Stimulated activated CD4-positive, alpha-beta T cell treated with anti-CD3 and anti-CD28 coated beads, Interleukin-4, amount 100 ng/mL, for 24 hours (primary cell): ENCODE measurements around the gene TUBD1.

Source experiments
- DNase-seq: peaks from one replicate; pipeline ENCODE4 v3.0.0-alpha.2; 2020

The TUBD1 gene

DNA sequence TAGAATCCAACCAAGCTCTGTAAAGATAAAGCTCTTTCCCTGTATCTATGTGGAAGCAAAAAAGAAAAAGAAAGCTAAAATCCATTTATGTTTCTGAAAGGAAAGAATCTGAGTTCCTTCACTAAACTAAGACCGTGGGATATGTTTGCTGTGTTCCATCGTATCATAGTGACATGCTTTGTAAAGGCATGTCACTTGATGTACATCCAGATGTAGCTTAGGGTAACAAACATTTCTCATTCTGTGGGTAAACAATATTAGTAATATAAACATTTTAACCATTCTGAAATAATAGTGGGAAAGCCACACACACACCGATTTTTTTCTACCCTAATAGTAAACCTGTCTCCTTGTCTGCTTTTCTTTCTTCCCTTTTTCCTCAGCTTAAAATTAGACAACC is 78.1 kb downstream of the TUBD1 start:
- no peak for DNase-seq

DNA sequence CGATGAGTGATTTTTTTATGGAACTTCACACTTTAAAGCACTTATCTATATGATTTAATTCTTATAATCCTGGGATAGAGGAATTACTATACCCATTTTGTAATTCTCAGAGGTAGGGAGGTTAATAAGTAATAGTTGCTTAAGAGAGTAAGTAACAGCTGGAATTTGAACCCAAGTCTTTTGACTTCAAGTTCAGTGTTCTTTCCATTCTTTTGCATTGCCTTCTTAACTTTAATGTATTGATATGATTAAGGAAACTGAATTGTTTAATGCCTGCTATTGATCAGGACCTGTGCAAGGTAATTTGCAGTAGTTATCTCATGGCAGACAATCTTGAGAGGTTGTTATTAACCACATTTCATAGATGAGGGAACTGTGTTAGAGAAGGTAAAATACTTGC is 78.5 kb downstream of the TUBD1 start:
- DNase-seq, result no peak

DNA sequence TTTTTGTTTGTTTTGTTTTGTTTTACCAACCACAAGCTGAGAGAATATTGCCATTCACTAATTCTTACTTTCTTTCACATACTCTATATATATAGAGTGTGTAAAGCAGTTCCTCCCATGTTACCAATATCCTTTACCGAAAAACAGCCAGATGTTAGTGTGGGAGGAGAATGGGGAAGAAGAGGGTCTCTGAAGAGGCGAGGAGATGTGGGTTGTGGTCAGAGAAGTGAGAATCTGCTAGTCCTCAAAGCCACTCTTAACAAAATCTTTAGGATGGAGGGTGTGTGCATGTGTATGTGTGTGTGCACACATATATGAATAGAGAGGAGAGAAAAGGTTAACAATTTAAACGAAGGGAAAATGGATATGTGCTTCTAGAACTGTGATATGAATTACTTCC is 80.6 kb downstream of the TUBD1 start:
- DNase-seq, result no peak

GRCh38 chr17:59811209-59811608 is 81.5 kb downstream of the TUBD1 start:
- no peak for DNase-seq

GRCh38 chr17:59810894-59811153 is 81.9 kb downstream of the TUBD1 start:
- no peak for DNase-seq
